ENCODE data around the gene CSMD2. TPM values are rescaled to one million over a fixed set of nuclear protein-coding genes. Genes with fewer than 3 reads are reported as not detected.

The CSMD2 gene
- total RNA-seq, 1 experiment from 2014 or later: not detected

GRCh38 chr1:33921281-33921680 lies 243.7 kb downstream of the CSMD2 start:
- no TSS peak for BruUV-seq (replicated peaks)
- CTCF ChIA-PET: no interaction called here
- Histone ChIP-seq H3K4me2 (no peak overlapping the region), H3K4me1 (replicated peaks; ENCODE audit: insufficient read depth) (no peaks in the 10 kb centered on the region), H2AFZ (no peak overlapping the region), H3F3A (ENCODE audit: insufficient read depth, low read depth) (no peaks in the 10 kb centered on the region), H3K4me3 (no peak overlapping the region), H3K9me3 (ENCODE audit: insufficient read depth, low read depth) (no peaks in the 10 kb centered on the region), H3K9me2 (ENCODE audit: insufficient read depth) (no peaks in the 10 kb centered on the region), H3K79me2 (ENCODE audit: low read depth) (no peaks in the 10 kb centered on the region), H4K20me1 (ENCODE audit: insufficient read depth) (no peaks in the 10 kb centered on the region), H3K36me3 (ENCODE audit: low read depth) (no peaks in the 10 kb centered on the region), H3K27me3 (ENCODE audit: insufficient read depth, low read depth) (no peaks in the 10 kb centered on the region), H3K27ac (no peak overlapping the region)
- no peak for DNase-seq
- POLR2A ChIA-PET (ENCODE audit: unreplicated experiment): no interaction called here
- intact Hi-C loops (cut with micrococcal nuclease; ENCODE audit: unreplicated experiment): no loop called here
- no peak for TF ChIP-seq EZH2 (IDR thresholded peaks at IDR 0.05; ENCODE audit: low read depth)

- TF ChIP-seq CTCF (conservative IDR thresholded peaks at IDR 0.05) (no peak), EZH2 (IDR thresholded peaks at IDR 0.05; ENCODE audit: low read depth) (no peak)
- intact Hi-C loops (cut with micrococcal nuclease; ENCODE audit: unreplicated experiment): no loop called here
- H3K4me2 ChIP-seq: no peak overlapping the region
- no peaks in the 10 kb centered on the region for H3K79me2 ChIP-seq (ENCODE audit: low read depth)
- CTCF ChIA-PET: no interaction called here
- H4K20me1 ChIP-seq (ENCODE audit: insufficient read depth): no peaks in the 10 kb centered on the region
- no TSS peak for BruUV-seq (replicated peaks)
- H3K9me3 ChIP-seq (ENCODE audit: insufficient read depth, low read depth): no peaks in the 10 kb centered on the region
- H3K4me3 ChIP-seq: no peak overlapping the region
- no peaks in the 10 kb centered on the region for H3F3A ChIP-seq (ENCODE audit: insufficient read depth, low read depth)
- POLR2A ChIA-PET (ENCODE audit: unreplicated experiment): no interaction called here
- no peak for DNase-seq
- H3K36me3 ChIP-seq (ENCODE audit: low read depth): no peaks in the 10 kb centered on the region
- H3K27ac ChIP-seq: no peak overlapping the region
- H2AFZ ChIP-seq: no peak overlapping the region
- no peaks in the 10 kb centered on the region for H3K4me1 ChIP-seq (replicated peaks; ENCODE audit: insufficient read depth)
- H3K27me3 ChIP-seq (ENCODE audit: insufficient read depth, low read depth): no peaks in the 10 kb centered on the region
- H3K9me2 ChIP-seq (ENCODE audit: insufficient read depth): no peaks in the 10 kb centered on the region
Observed at GRCh38 chr1:33918368-33918767, 246.7 kb downstream of the CSMD2 start.

DNA sequence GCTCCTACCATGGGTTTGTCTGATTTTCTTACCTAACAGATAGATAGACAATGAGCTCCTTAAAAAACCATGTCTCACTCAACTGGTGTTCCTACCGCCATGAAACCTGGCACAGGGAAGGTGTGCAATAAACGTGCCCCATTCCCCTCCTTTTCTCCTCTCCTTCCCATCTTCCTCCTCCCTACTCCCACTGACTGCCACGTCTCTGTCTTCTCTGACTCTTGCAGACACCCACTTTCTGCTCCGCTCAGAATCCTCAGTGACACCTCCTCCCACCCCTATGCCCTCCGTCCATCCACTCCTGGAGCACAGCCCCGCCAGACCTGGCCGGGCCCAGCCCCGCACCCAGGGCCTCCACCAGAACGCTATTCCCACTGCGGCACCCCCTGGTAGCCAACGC lies 248.2 kb downstream of the CSMD2 start:
- BruUV-seq (replicated peaks): no TSS peak
- ChIA-PET CTCF (no interaction called here), POLR2A (ENCODE audit: unreplicated experiment) (no interaction called here)
- intact Hi-C loops (cut with micrococcal nuclease; ENCODE audit: unreplicated experiment): no loop called here
- Histone ChIP-seq H3K79me2 (ENCODE audit: low read depth) (no peaks in the 10 kb centered on the region), H3K4me3 (no peak overlapping the region), H3K36me3 (ENCODE audit: low read depth) (no peaks in the 10 kb centered on the region), H3K9me2 (ENCODE audit: insufficient read depth) (no peaks in the 10 kb centered on the region), H3K27ac (no peak overlapping the region), H4K20me1 (ENCODE audit: insufficient read depth) (no peaks in the 10 kb centered on the region), H2AFZ (no peak overlapping the region), H3K27me3 (ENCODE audit: insufficient read depth, low read depth) (no peaks in the 10 kb centered on the region), H3K4me2 (no peak overlapping the region), H3K4me1 (replicated peaks; ENCODE audit: insufficient read depth) (no peaks in the 10 kb centered on the region), H3K9me3 (ENCODE audit: insufficient read depth, low read depth) (no peaks in the 10 kb centered on the region), H3F3A (ENCODE audit: insufficient read depth, low read depth) (no peaks in the 10 kb centered on the region)
- DNase-seq: no peak
- TF ChIP-seq EZH2 (IDR thresholded peaks at IDR 0.05; ENCODE audit: low read depth) (no peak), CTCF (conservative IDR thresholded peaks at IDR 0.05) (no peak)

DNA sequence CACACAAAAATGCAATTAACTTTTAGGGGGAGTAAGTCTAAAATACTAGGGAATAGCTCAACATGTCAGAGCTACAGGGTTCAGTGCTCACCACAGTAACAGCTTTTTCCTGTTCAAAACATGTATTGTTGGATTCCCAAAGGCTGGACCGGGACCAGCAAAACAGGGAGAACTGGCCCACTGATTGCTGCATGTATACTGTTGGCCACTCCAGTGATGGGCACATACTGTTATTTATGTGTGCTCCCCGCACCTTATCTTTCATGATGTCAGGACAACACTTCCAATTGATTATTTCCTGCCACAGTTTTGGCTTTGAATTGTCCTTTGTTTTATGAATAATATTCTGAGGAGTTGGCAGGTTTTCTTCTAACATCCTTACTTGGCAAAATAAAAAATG lies 250.5 kb downstream of the CSMD2 start:
- no peaks in the 10 kb centered on the region for H3K9me3 ChIP-seq (ENCODE audit: insufficient read depth, low read depth)
- POLR2A ChIA-PET (ENCODE audit: unreplicated experiment): no interaction called here
- no peak for TF ChIP-seq EZH2 (IDR thresholded peaks at IDR 0.05; ENCODE audit: low read depth)
- TF ChIP-seq CTCF (conservative IDR thresholded peaks at IDR 0.05): no peak
- no peaks in the 10 kb centered on the region for H3K4me1 ChIP-seq (replicated peaks; ENCODE audit: insufficient read depth)
- no peak overlapping the region for H2AFZ ChIP-seq
- BruUV-seq (replicated peaks): no TSS peak
- intact Hi-C loops (cut with micrococcal nuclease; ENCODE audit: unreplicated experiment): no loop called here
- H3K79me2 ChIP-seq (ENCODE audit: low read depth): no peaks in the 10 kb centered on the region
- H4K20me1 ChIP-seq (ENCODE audit: insufficient read depth): no peaks in the 10 kb centered on the region
- H3F3A ChIP-seq (ENCODE audit: insufficient read depth, low read depth): no peaks in the 10 kb centered on the region
- no peaks in the 10 kb centered on the region for H3K36me3 ChIP-seq (ENCODE audit: low read depth)
- no peak for DNase-seq
- H3K9me2 ChIP-seq (ENCODE audit: insufficient read depth): no peaks in the 10 kb centered on the region
- H3K27me3 ChIP-seq (ENCODE audit: insufficient read depth, low read depth): peaks cover 3% of the 10 kb centered on the region; the same call in 1 of the 2 replicates
- no peak overlapping the region for H3K4me3 ChIP-seq
- no peak overlapping the region for H3K4me2 ChIP-seq
- CTCF ChIA-PET: no interaction called here
- no peak overlapping the region for H3K27ac ChIP-seq

All from PC-9 (cell line).